ENCODE results near the gene CORO2A. TPM values are rescaled to one million over a fixed set of nuclear protein-coding genes. Genes with fewer than 3 reads are reported as not detected.

The CORO2A gene
- total and polyA plus RNA-seq, 2 donors (not counting 3 experiments of a cell fraction or from before 2014, with no cell fraction given), result 0.35 to 0.53 TPM

DNA sequence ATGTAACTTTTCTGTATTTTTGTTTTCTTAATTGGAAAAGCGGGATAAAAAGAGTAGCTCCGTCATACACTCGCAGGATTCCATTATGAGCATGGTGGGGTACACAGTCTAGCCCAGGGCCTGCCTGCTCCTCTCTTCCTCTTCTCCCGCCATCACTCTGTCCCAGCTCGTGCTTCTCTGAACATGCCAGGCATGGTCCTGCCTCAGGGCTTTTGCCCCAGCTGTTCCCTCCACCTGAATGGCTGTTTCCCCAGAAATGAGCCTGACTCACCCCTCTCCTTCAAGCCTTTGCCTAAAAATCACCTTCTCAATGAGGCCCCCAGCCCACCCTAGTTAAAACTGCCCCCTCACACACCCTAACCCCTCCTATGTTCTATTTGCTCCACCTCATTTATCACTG is 4.5 kb downstream of the CORO2A start:
- Histone ChIP-seq H4K20me1 (replicated peaks; ENCODE audit: control insufficient read depth, extremely low read depth, insufficient read depth, low read length) (no peaks in the 10 kb centered on the region), H3K4me2 (ENCODE audit: insufficient read depth, low read length) (no peak overlapping the region), H2AFZ (ENCODE audit: low read depth, low read length) (no peak overlapping the region), H3K9me1 (replicated peaks; ENCODE audit: control insufficient read depth, extremely low read depth, insufficient read depth, low read length) (no peaks in the 10 kb centered on the region), H3K4me1 (ENCODE audit: control insufficient read depth, extremely low read depth, insufficient read depth, low read length) (no peaks in the 10 kb centered on the region), H3K27ac (ENCODE audit: insufficient read depth, low read depth, low read length) (no peak overlapping the region), H3K9me3 (replicated peaks; ENCODE audit: control insufficient read depth, insufficient read depth, low read length) (no peaks in the 10 kb centered on the region), H3K36me3 (ENCODE audit: control insufficient read depth in 2 of 2, extremely low read depth in 1 of 2, insufficient read depth in 2 of 2, low read length in 2 of 2) (no peaks in the 10 kb centered on the region), H3K79me2 (ENCODE audit: control insufficient read depth, insufficient read depth, low read length) (no peaks in the 10 kb centered on the region), H3K4me3 (replicated peaks in 1 of 3; ENCODE audit: insufficient read depth in 1 of 3, low read depth in 1 of 3, low read length in 3 of 3) (no peak overlapping the region), H3K9ac (replicated peaks; ENCODE audit: extremely low read depth, insufficient read depth, low read length) (no peak overlapping the region), H3K27me3 (ENCODE audit: control insufficient read depth in 2 of 2, insufficient read depth in 2 of 2, low read length in 2 of 2) (no peaks in the 10 kb centered on the region)
- TF ChIP-seq POLR2A (IDR thresholded peaks at IDR 0.05; ENCODE audit: low read depth, low read length), result no peak
- TF ChIP-seq FOS (IDR thresholded peaks at IDR 0.05; ENCODE audit: borderline replicate concordance, insufficient read depth, low read length), result no peak
- TF ChIP-seq MYC (IDR thresholded peaks at IDR 0.05; ENCODE audit: low read depth, low read length), result no peak
- no peak for TF ChIP-seq JUN (IDR thresholded peaks at IDR 0.05; ENCODE audit: borderline replicate concordance, insufficient read depth, insufficient read length, low read depth)
- TF ChIP-seq POLR2AphosphoS5 (IDR thresholded peaks at IDR 0.05; ENCODE audit: insufficient read depth, low read depth, low read length), result no peak
- TF ChIP-seq CTCF (IDR thresholded peaks at IDR 0.05; ENCODE audit: extremely low read depth in 1 of 2, insufficient read depth in 1 of 2, low read depth in 1 of 2, low read length in 2 of 2), result no peak
- no peak for TF ChIP-seq EZH2 (IDR thresholded peaks at IDR 0.05; ENCODE audit: borderline replicate concordance, low read depth, low read length, severe bottlenecking)
- no peak for TF ChIP-seq MAX (IDR thresholded peaks at IDR 0.05; ENCODE audit: insufficient read depth, insufficient read length)
- no peak for TF ChIP-seq GATA2 (IDR thresholded peaks at IDR 0.05; ENCODE audit: insufficient read depth, insufficient read length, low read depth, low read length)
- ChIA-PET CTCF (interaction anchor here (1.2 kb wide), 1 partner anchor 9 kb away, joined by 3 read pairs; no protein-coding TSS in a partner anchor), POLR2A (no interaction called here)
- FAIRE-seq (no peak), DNase-seq (ENCODE audit: low read depth, low spot score) (no peak)
- intact Hi-C loops (cut with micrococcal nuclease), result no loop called here
- BruUV-seq (replicated peaks), result no TSS peak
- dilution Hi-C loops (cut with MboI; ENCODE audit: extremely low pct_ligation_motif_present, low sequenced_read_pairs), result no loop called here
